Cardiac septum (tissue), 1 donor: ENCODE results near the gene ETFA. TPM values are rescaled to one million over a fixed set of nuclear protein-coding genes. Genes with fewer than 3 reads are reported as not detected.

ENCODE experiments used
- DNase-seq: peaks from one replicate; pipeline ENCODE4 v3.0.0-alpha.2; 2020; ENCODE audit warnings: low spot score
- intact Hi-C: fragments of 100-400 bp; cut with DNase I; formaldehyde crosslinking; loops from one replicate; pipeline ENCODE4 v1.14.0; 2022
- long read RNA-seq: library from polyadenylated mRNA; unstranded; transcript quantifications from one replicate; pipeline ENCODE4 v2.0.0, GENCODE V29; 2021
- total RNA-seq: library from RNA; stranded (reverse); fragmentation: NEBNext Ultra II Directional; extraction: Animal tissue kit (Norgen Biotek cat#: 25700); gene quantifications from one replicate; pipeline ENCODE4 v1.2.1, GENCODE V29; 2021
- donor health status: DM: no; HTN: no; CAD: no.

Gene ETFA
- 351 TPM for total RNA-seq
- long read RNA-seq, transcript ETFA-203 (12 exons, 2,287 nt) = major isoform, 313 of 425 reads
- long read RNA-seq, transcript ETFA-202 (11 exons, 1,346 nt) = minor isoform, 60 of 425 reads
- long read RNA-seq, partial matches to known transcripts = 15 of 425 reads
- long read RNA-seq, other reads (novel, unspliced or antisense) = 26 of 425 reads

DNA sequence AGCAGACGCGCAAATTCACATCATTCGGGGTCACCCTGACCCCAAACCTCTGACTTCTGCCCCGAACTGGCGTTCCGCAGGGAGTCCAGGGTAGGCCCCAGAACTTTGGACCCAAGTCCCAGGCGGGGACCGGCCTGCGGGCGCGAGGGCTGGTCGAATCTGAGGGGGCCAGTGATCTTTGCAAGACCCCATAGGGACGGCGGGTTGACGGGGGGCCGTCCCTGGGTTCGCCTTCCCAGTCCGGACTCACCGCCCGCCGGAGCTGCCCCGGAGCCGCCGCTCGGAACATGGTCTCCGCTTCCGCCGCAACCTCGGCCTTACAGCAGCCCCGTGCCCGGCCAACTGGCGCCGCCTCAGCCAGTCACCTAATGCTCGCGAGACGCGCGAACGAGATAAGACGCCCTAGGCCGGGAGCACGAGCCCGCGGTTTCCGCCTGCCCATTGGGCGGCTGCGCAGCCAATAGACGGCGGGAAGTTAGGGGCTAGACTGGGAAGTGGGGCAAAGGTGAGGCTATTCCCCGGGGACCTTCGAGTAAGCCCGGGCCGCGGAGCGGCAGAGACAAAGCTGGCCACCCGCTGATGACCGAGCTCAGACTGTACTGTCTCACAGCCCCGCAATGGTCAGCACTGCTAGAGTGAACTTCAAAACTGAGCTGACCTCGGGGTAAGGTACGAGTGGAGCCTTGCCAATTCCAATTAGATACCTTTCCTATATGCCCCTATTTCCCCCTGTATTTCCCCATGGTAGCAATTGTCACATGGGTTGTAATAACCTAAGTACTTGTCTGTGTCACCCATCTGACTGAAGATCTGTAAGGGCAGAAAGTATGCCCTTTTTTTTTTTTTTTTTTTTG lies at the start of gene ETFA:
Gene ETFA (minus strand): TSS at position 370 of the 854 bp plus-strand sequence. CDS start 81 bp downstream, at position 289.
- DNase-seq = peak; percentile 98
- intact Hi-C loops = no loop called here

DNA sequence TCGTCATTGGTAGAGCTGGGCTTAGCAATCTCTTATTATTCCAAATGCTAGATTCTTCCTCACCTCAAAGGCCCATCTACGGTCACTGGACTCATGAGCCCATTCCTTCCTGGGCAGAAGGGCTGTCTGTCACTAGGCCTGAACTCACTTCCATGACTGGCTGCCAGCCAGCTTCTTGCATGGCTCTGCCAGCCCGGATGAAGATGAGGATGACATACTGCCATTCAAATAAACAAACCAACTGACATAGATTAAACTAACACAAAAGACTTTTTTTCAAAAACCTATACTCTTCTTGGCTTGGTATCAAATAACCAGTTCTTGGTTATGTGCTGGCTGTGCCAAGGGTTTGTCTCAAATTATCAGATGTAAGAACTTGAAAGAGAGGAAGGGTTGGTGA lies 49.1 kb upstream of the ETFA start:
- DNase-seq = no peak
- intact Hi-C loops = no loop called here

- intact Hi-C loops = no loop called here
- DNase-seq = no peak
Observed at GRCh38 chr15:76359152-76359551, 47.9 kb upstream of the ETFA start.

- no peak for DNase-seq
- intact Hi-C loops = no loop called here
Observed at GRCh38 chr15:76358453-76358852, 47.2 kb upstream of the ETFA start.

- intact Hi-C loops = no loop called here
- no peak for DNase-seq
Observed at GRCh38 chr15:76354823-76355440, 43.7 kb upstream of the ETFA start.

- no peak for DNase-seq
- intact Hi-C loops = no loop called here
Observed at GRCh38 chr15:76353903-76354302, 42.6 kb upstream of the ETFA start.

DNA sequence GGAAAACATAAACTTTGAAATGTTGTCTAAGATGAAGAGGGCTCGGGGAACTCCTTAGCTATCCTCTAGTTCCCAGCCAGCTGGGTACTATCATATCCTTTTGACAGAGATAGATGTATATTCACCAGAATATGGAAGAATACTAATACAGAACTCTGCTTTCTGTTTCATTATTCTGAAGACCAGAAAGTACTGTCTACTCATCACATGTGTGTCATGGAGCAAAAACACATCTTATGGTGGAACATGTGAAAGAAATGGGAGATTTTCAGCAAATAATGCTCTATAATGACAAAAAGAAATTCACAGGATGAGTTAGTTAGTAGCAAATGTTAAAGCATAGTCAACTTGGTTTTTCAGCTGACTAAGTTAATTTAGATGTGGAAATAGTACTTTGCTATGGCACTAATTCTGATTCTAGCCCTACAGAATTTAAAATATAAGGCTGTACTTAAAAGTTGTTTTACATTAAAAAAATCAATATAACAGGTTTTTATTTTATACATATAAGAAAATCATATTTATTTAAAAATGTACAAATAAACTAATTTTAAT lies 41.8 kb upstream of the ETFA start:
- DNase-seq = no peak
- intact Hi-C loops = no loop called here

GRCh38 chr15:76349301-76350070 lies 38.2 kb upstream of the ETFA start:
- DNase-seq = no peak
- intact Hi-C loops = no loop called here

- DNase-seq = no peak
- intact Hi-C loops = no loop called here
Observed at GRCh38 chr15:76347482-76348055, 36.3 kb upstream of the ETFA start.

DNA sequence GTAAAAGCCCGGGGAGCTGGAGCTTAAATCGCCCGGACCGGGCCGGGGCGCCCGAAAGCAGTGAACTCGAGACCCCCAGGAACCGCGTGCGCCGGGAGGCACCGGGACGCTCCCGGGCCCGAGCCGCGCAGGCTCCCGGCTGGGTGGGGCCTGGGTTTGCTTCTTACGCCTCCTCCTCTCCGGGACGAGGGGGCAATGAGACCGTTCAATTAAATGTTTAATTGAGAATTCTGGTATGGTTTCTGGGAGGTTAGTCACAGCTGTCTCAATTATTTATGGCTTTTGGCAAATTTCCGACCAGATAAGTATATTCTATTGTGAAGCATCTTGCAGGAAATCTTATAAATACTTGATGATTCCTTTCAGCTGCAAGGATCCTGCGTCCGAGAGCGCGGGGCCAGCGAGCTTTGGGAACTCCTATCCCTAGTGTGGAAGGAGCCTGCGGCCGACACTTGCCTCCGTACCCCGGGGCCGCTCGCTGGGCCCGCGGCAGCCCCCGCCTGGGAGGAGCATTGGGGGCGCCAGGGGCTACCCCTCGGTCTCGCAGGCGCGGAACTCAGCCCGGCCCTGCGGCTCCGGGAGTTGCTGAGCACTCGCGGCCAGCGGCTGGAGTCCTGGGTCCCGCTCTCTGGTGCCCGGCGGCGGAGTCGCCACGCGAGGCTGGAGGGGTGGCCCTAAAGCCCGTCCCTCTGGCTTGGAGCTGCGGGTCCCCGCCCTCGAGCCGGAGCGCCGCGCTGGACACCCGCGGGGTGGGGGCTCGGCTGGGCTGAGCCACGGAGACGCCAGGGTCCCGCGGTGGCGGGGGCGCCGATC lies 35.6 kb upstream of the ETFA start:
- no peak for DNase-seq
- intact Hi-C loops = no loop called here

DNA sequence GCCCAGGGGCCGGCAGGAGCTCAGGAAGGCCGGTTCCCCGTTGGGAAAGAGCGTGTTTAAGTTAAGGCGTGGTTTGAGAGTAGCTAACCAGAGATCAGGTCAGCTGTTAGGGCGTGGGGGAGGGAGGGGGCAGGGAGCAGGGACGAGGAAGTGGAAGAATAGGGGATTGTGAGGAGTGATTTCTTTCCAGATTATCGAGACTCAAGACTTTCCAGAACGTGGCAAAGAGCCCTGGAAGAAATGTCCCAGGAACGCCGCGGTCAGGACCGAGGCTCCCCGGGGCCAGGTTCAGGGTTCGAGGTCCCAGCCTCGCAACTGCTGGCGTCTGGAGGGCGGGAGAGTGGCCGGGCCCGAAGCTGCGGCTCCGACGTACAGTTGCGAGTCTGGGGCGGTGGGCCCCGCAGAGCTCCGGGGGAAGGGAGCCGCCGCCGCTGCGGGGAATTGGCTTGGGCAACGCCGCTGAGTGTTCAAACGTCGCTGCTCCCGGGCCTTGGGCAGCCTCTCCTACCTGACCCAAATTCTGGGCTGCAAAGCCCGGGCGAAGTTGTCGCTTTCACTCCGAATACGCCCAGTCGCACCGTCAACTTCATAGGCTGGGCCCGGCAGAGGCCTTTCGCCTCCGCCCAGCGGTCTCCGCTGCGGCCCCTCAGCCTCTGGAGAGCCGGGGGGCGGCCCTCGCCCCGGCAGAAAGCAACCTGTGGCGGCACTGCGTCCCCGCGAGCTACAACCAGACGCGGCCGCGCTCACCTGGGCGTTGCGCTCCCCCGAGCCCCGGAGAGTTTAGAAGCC lies 34.8 kb upstream of the ETFA start:
- DNase-seq = no peak
- intact Hi-C loops = no loop called here

GRCh38 chr15:76345583-76345879 lies 34.3 kb upstream of the ETFA start:
- no peak for DNase-seq
- intact Hi-C loops = no loop called here

DNA sequence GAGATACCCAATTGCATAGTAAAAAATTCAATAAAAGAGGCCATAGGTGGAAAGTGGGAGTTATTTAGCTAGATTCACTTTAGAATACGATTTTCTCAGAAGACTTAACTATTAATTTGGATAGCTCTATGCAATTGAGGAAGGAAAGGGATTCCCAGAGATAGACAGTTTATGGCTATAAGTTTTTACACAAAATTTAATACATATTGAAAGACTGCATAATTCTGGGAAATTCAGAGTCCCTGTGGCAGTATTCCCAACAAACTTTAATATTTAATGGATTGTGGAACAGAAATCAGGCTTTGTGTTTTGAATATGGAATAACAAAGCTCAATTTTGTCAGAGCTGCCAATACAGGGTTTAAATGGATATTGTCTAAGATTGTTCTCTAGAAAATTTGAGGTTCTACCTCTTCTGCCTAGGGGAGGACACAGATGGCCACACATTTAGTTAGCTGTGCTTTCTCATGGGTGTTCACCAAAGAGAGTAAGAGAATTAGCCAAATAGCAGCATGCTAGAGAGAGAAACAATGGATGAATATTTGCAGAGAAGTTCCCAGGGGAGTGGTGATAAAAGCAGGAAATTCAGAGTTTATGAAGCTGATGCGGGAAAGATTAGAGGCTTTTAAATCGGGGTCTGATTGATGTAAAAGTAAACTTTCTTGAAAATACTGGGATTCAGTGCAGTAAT lies 33.8 kb upstream of the ETFA start:
- intact Hi-C loops = no loop called here
- DNase-seq = no peak

- no peak for DNase-seq
- intact Hi-C loops = no loop called here
Observed at GRCh38 chr15:76343313-76343996, 32.2 kb upstream of the ETFA start.

DNA sequence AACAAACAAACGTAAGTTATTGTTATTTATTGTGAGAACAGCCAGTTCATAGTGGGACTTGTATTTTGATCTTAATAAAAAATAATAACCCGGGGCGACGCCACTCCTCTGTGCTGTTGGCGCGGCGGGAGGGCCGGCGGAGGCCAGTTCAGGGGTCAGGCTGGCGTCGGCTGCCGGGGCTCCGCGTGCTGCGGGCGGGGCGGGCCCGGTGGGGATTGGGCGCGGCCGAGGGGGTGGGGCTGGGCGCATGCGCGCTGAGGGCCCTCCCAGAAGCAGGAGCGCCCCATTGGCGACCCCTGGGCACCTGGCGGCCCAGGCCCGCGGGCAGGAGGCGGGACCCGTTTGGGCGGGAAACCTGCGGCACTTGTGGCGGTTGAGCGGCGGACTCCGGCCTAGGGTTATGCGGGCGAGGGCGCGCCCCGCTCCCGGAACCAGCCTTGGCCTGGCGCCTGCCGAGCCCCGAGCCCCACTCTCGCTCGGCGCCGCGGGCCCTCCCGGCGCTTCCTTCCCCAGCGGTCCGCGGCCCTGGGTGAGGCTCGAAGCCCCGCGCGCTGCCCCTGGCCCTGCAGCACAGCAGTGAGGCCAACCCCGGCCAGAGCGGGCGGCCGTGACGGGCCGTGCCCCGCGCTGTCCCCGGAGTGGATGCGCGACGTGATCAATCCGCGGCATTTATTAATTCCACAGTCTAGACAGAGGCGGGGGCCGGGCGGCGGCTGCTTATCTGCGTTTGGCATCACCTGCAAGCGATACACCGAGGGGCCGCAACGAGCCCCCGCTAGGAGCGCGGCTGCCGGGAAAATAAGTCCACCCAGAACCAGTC lies 31.3 kb upstream of the ETFA start:
- intact Hi-C loops = no loop called here
- no peak for DNase-seq

- intact Hi-C loops = no loop called here
- DNase-seq = no peak
Observed at GRCh38 chr15:76342058-76342381, 30.8 kb upstream of the ETFA start.
